ENCODE measurements around the gene AKT1S1.

- no peak for TF ChIP-seq ZNF274 (IDR thresholded peaks at IDR 0.05; ENCODE audit: low read depth, low read length)
- no peak for TF ChIP-seq YY1 (IDR thresholded peaks at IDR 0.05; ENCODE audit: insufficient read depth, insufficient read length)
- TF ChIP-seq SUZ12 (IDR thresholded peaks at IDR 0.05; ENCODE audit: extremely low read depth, insufficient read depth, insufficient read length) = no peak
These were observed 13.5 kb upstream of the AKT1S1 start for GRCh38 chr19:49890349-49891311.
